A673 (cell line): ENCODE data around the gene MTREX. TPM values are rescaled to one million over a fixed set of nuclear protein-coding genes. Genes with fewer than 3 reads are reported as not detected.

Source experiments
- BruUV-seq: library from RNA; stranded (reverse); fragments of 400-500 nt; replicated peaks from 2 replicates; lab custom pipeline; 2021; lab: Mats Ljungman, UMichigan
- CTCF ChIA-PET: fragments of 300-600 bp; sonication (Branson Sonifier 250); formaldehyde crosslinking; loops from one replicate; lab custom pipeline; 2022; ENCODE audit warnings: antibody characterized with exemption; lab: Charles Lee
- POLR2A ChIA-PET: fragments of 300-600 bp; sonication (Branson Sonifier 250); formaldehyde crosslinking; loops from one replicate; lab custom pipeline; 2022; ENCODE audit warnings: antibody characterized with exemption; ENCODE audit not compliant: low non-redundant PET; lab: Charles Lee
- DNase-seq: peaks from one replicate; pipeline ENCODE4 v3.0.0-alpha.2; 2015; ENCODE audit warnings: low spot score
- H3K27ac ChIP-seq: fragments of 200-600 bp; sonication (generic); 2 replicates; pipeline ENCODE4 v1.5.1; 2016; ENCODE audit warnings: mixed run types, low read depth, mild to moderate bottlenecking, mixed read lengths, antibody characterized with exemption, low read length; ENCODE audit not compliant: poor library complexity, severe bottlenecking
- H3K27me3 ChIP-seq: fragments of 200-600 bp; sonication (generic); replicated peaks from 2 replicates; pipeline ENCODE4 v1.6.1; 2017; ENCODE audit warnings: mixed run types, low read depth, mild to moderate bottlenecking, mixed read lengths, antibody characterized with exemption, low read length; ENCODE audit not compliant: insufficient read depth, poor library complexity
- H3K36me3 ChIP-seq: fragments of 200-600 bp; sonication (generic); 2 replicates; pipeline ENCODE4 v1.6.1; 2016; ENCODE audit warnings: mixed run types, mild to moderate bottlenecking, mixed read lengths, antibody characterized with exemption, low read length; ENCODE audit not compliant: insufficient read depth, poor library complexity, severe bottlenecking
- H3K4me1 ChIP-seq: fragments of 200-600 bp; sonication (generic); 2 replicates; pipeline ENCODE4 v1.6.1; 2017; ENCODE audit warnings: mixed run types, mild to moderate bottlenecking, mixed read lengths, antibody characterized with exemption, low read length; ENCODE audit not compliant: insufficient read depth, poor library complexity, severe bottlenecking
- H3K4me3 ChIP-seq: fragments of 200-600 bp; sonication (generic); 2 replicates; pipeline ENCODE4 v1.5.1; 2016; ENCODE audit warnings: low read depth, mixed run types, mild to moderate bottlenecking, mixed read lengths, low read length; ENCODE audit not compliant: poor library complexity, severe bottlenecking
- H3K9me3 ChIP-seq: fragments of 200-600 bp; sonication (generic); 2 replicates; pipeline ENCODE4 v1.6.1; 2016; ENCODE audit warnings: mixed run types, low read depth, mild to moderate bottlenecking, mixed read lengths, antibody characterized with exemption, low read length; ENCODE audit not compliant: poor library complexity, severe bottlenecking
- EZH2 ChIP-seq: fragments of 200-600 bp; sonication (generic); IDR thresholded peaks from 2 replicates; pipeline ENCODE4 v1.6.1; 2017; ENCODE audit warnings: borderline replicate concordance, low read depth, mild to moderate bottlenecking, mixed read lengths, antibody characterized with exemption, low read length; ENCODE audit not compliant: poor library complexity, severe bottlenecking
- intact Hi-C: fragments of 100-400 bp; cut with micrococcal nuclease; formaldehyde crosslinking; loops from one replicate; pipeline ENCODE4 v1.10.0; 2022; ENCODE audit not compliant: unreplicated experiment
- total RNA-seq: library from RNA; stranded (reverse); gene quantifications from 2 replicates; pipeline ENCODE4 v1.2.3, GENCODE V29; 2021
- TF ChIP-seq, protein P1 (sequence below): fragments of 300-800, 200-600 bp; sonication (generic); conservative IDR thresholded peaks from 2 replicates; pipeline ENCODE4 v1.5.1; 2017; ENCODE audit warnings: low read depth, mild to moderate bottlenecking, antibody characterized with exemption, low read length, moderate library complexity, mixed read lengths

Gene MTREX
- total RNA-seq, 1 experiment from 2014 or later: 135 TPM

DNA sequence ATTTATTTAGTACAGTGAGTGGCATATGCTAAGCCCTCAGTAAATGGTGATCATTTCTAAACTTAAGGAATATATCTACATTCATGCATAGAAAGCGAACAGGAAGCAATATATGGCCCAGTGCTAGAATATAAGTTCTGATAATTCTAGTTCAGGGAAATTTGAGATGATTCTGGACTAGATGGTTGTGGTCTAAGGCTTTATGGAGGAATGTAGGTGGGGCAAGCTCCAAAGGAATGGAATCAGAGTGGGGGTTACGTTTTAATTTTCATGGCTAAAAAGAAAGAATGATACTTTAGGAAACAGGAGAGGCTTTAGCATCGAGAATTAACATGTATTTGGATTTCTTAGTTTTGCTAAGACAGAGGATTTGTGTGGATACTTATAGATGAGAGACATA, 56.1 kb downstream of the MTREX start:
- Histone ChIP-seq H3K4me1 (no peaks in the 10 kb centered on the region), H3K27ac (no peak overlapping the region), H3K27me3 (no peaks in the 10 kb centered on the region), H3K9me3 (no peaks in the 10 kb centered on the region), H3K36me3 (peaks cover 34% of the 10 kb centered on the region), H3K4me3 (no peak overlapping the region)
- ChIA-PET POLR2A (no interaction called here), CTCF (no interaction called here)
- BruUV-seq: no TSS peak
- TF ChIP-seq, protein P1, sequence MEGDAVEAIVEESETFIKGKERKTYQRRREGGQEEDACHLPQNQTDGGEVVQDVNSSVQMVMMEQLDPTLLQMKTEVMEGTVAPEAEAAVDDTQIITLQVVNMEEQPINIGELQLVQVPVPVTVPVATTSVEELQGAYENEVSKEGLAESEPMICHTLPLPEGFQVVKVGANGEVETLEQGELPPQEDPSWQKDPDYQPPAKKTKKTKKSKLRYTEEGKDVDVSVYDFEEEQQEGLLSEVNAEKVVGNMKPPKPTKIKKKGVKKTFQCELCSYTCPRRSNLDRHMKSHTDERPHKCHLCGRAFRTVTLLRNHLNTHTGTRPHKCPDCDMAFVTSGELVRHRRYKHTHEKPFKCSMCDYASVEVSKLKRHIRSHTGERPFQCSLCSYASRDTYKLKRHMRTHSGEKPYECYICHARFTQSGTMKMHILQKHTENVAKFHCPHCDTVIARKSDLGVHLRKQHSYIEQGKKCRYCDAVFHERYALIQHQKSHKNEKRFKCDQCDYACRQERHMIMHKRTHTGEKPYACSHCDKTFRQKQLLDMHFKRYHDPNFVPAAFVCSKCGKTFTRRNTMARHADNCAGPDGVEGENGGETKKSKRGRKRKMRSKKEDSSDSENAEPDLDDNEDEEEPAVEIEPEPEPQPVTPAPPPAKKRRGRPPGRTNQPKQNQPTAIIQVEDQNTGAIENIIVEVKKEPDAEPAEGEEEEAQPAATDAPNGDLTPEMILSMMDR: no peak
- TF ChIP-seq EZH2: no peak
- intact Hi-C loops: no loop called here
- DNase-seq: no peak

DNA sequence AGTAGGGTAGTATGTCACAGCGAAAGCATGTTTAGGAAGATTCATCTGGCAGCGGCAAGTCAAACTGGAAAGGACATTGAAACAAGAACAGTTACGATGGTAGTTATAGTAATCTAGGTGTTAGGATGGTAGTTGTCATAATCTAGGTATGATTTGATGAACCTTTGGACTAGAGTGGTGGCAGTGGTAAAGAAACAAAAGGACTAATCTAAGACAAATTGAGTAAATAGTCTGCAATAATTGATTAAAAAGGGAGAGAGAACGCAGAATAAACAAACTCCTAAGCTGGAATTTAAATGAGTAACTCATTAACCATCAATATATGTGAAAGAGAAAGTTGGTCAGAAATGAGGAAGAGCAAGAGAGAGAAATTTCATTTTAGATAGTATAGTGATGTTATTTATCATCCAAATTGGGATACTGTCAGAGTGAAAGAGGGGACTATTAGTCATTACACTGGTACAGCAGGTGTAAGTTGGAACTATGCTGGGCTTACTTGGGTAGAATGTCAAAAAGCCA, 56.8 kb downstream of the MTREX start:
- BruUV-seq: no TSS peak
- Histone ChIP-seq H3K9me3 (no peaks in the 10 kb centered on the region), H3K36me3 (peaks cover 27% of the 10 kb centered on the region), H3K4me3 (no peak overlapping the region), H3K4me1 (no peaks in the 10 kb centered on the region), H3K27ac (no peak overlapping the region), H3K27me3 (no peaks in the 10 kb centered on the region)
- intact Hi-C loops: no loop called here
- POLR2A ChIA-PET: no interaction called here
- TF ChIP-seq EZH2: no peak
- TF ChIP-seq, protein P1: no peak
- CTCF ChIA-PET: no interaction called here
- no peak for DNase-seq

DNA sequence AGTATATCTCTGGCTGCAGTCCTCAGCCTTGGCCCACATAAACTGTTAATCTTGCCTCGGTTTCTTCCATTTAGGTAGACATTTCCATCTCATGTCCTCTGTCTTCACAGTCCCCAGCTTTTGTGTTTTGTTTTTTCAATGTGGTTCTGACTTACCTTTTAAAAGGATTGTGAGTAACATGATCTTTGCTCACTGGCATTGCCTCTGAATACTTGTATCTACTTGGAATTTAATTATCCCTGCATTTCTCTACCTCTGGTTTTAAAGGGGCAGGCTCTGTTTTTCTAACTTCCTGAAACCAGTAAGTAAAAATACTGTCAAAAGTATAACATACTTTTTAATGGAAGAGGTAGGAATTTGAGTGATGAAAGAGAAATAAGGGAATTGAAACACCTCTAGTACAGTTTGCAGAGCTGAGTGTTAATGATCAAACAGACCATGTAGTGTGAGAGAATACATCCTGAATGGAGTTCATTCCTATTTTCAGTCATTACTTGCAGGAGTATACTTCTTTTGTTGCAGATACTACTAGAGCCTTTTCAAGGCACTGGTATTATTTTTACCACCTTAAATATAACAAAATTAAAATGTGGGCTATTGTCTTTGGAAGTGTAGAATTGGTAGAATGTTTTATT, 62.6 kb downstream of the MTREX start:
- no peak for TF ChIP-seq EZH2
- TF ChIP-seq, protein P1: no peak
- Histone ChIP-seq H3K4me3 (no peak overlapping the region), H3K27me3 (no peaks in the 10 kb centered on the region), H3K27ac (no peak overlapping the region), H3K4me1 (no peaks in the 10 kb centered on the region), H3K9me3 (peaks cover 7% of the 10 kb centered on the region), H3K36me3 (peaks cover 46% of the 10 kb centered on the region)
- intact Hi-C loops: no loop called here
- POLR2A ChIA-PET: no interaction called here
- CTCF ChIA-PET: no interaction called here
- BruUV-seq: no TSS peak
- DNase-seq: no peak
